H1 (cell line): ENCODE data around the gene PPP1CB. TPM values are rescaled to one million over a fixed set of nuclear protein-coding genes. Genes with fewer than 3 reads are reported as not detected.

Experiments
- CTCF ChIA-PET: fragments of 300-600 bp; sonication (Branson Sonifier 250); formaldehyde crosslinking; loops from one replicate; lab custom pipeline; 2021; ENCODE audit not compliant: partially characterized antibody; lab: Charles Lee
- POLR2A ChIA-PET: fragments of 300-600 bp; sonication (Branson Sonifier 250); formaldehyde crosslinking; loops from one replicate; lab custom pipeline; 2021; ENCODE audit warnings: inconsistent platforms; ENCODE audit not compliant: partially characterized antibody; lab: Charles Lee
- DNase-seq, 2 experiments: peaks; one replicate each; pipeline versions ENCODE4 v3.0.0 to v3.0.0-alpha.2; 2010 to 2022; ENCODE audit warnings: low spot score in 2 of 2, low read depth in 1 of 2, mixed read lengths in 1 of 2
- FAIRE-seq: peaks from 2 replicates; lab custom pipeline; 2011; peaks lifted over from hg19 to GRCh38; lab: Jason Lieb, UNC
- H2AFZ ChIP-seq: 2 replicates; pipeline ENCODE4 v1.8.1; 2012; ENCODE audit warnings: low read length, inconsistent platforms
- H2AK5ac ChIP-seq: 2 replicates; pipeline ENCODE4 v1.6.1; 2013; ENCODE audit warnings: low read depth, low read length
- H2BK120ac ChIP-seq: replicated peaks from 2 replicates; pipeline ENCODE3; 2013; ENCODE audit warnings: low read depth, low read length, inconsistent platforms
- H2BK12ac ChIP-seq: 2 replicates; pipeline ENCODE4 v1.6.1; 2013; ENCODE audit warnings: low read depth, low read length
- H2BK15ac ChIP-seq: 2 replicates; pipeline ENCODE4 v1.6.1; 2013; ENCODE audit warnings: low read length
- H2BK20ac ChIP-seq: 2 replicates; pipeline ENCODE4 v1.6.1; 2013; ENCODE audit warnings: low read length
- H2BK5ac ChIP-seq: 2 replicates; pipeline ENCODE4 v1.6.1; 2013; ENCODE audit warnings: low read depth, low read length
- H3K14ac ChIP-seq: 2 replicates; pipeline ENCODE4 v1.6.1; 2013; ENCODE audit warnings: inconsistent platforms; ENCODE audit not compliant: insufficient read length
- H3K18ac ChIP-seq: 2 replicates; pipeline ENCODE4 v1.6.1; 2013; ENCODE audit warnings: low read length; ENCODE audit errors: extremely low read depth
- H3K23ac ChIP-seq: 2 replicates; pipeline ENCODE4 v1.6.1; 2013; ENCODE audit warnings: inconsistent platforms; ENCODE audit not compliant: insufficient read length
- H3K23me2 ChIP-seq: 2 replicates; pipeline ENCODE4 v1.6.1; 2013; ENCODE audit warnings: low read depth, low read length
- H3K27ac ChIP-seq: 2 replicates; pipeline ENCODE4 v1.6.1; 2011; ENCODE audit warnings: low read depth, low read length, inconsistent platforms
- H3K27me3 ChIP-seq, 4 experiments: replicated peaks in 1 of 4; 1 replicate in 1 of 4; 2 replicates in 3 of 4; pipeline versions ENCODE4 v1.6.1 to v1.8.1; 2011 to 2013; ENCODE audit warnings: low read length in 3 of 4, mild to moderate bottlenecking in 3 of 4, inconsistent platforms in 2 of 4, mixed read lengths in 2 of 4, moderate library complexity in 1 of 4; ENCODE audit not compliant: control insufficient read depth in 3 of 4, insufficient read depth in 3 of 4; ENCODE audit errors: extremely low read depth in 1 of 4
- H3K36me3 ChIP-seq, 4 experiments: 2 replicates each; pipeline versions ENCODE4 v1.6.1 to v1.8.1; 2011 to 2013; ENCODE audit warnings: mild to moderate bottlenecking in 4 of 4, low read length in 3 of 4, moderate library complexity in 2 of 4, control low read depth in 1 of 4, inconsistent platforms in 1 of 4; ENCODE audit not compliant: insufficient read depth in 4 of 4, control insufficient read depth in 2 of 4
- H3K4ac ChIP-seq: replicated peaks from 2 replicates; pipeline ENCODE3; 2013; ENCODE audit warnings: low read length, low read depth, mixed read lengths, inconsistent platforms; ENCODE audit not compliant: insufficient read length
- H3K4me1 ChIP-seq, 4 experiments: replicated peaks in 1 of 4; 1 replicate in 1 of 4; 2 replicates in 3 of 4; pipeline versions ENCODE4 v1.6.1 to v1.8.1; 2011 to 2013; ENCODE audit warnings: low read length in 3 of 4, inconsistent platforms in 2 of 4, mixed read lengths in 1 of 4; ENCODE audit not compliant: insufficient read depth in 4 of 4, control insufficient read depth in 3 of 4
- H3K4me2 ChIP-seq, 2 experiments: 2 replicates each; pipeline versions ENCODE4 v1.6.1 to v1.8.1; 2011 to 2013; ENCODE audit warnings: low read depth in 2 of 2, low read length in 2 of 2, control low read depth in 1 of 2, inconsistent platforms in 1 of 2, mild to moderate bottlenecking in 1 of 2; ENCODE audit not compliant: insufficient read depth in 1 of 2
- H3K4me3 ChIP-seq, 4 experiments: fragments of 200-600, 300-600 bp in 1 of 4; sonication (generic), shearing (Covaris generic), sonication (Bioruptor Twin) in 1 of 4; 2 replicates each; pipeline versions ENCODE4 v1.5.1 to v1.8.1; 2011 to 2016; ENCODE audit warnings: low read length in 4 of 4, low read depth in 3 of 4, control low read depth in 2 of 4, inconsistent platforms in 2 of 4, mild to moderate bottlenecking in 2 of 4, mixed read lengths in 1 of 4, moderate library complexity in 1 of 4; ENCODE audit not compliant: insufficient read depth in 2 of 4; ENCODE audit errors: extremely low read depth in 1 of 4
- H3K56ac ChIP-seq: replicated peaks from 2 replicates; pipeline ENCODE3; 2013; ENCODE audit warnings: low read depth, mild to moderate bottlenecking, mixed read lengths, low read length, inconsistent platforms; ENCODE audit not compliant: insufficient read length
- H3K79me1 ChIP-seq: 2 replicates; pipeline ENCODE4 v1.6.1; 2013; ENCODE audit warnings: low read depth, low read length, control low read depth
- H3K79me2 ChIP-seq, 2 experiments: 2 replicates each; pipeline versions ENCODE4 v1.6.1 to v1.8.1; 2012 to 2013; ENCODE audit warnings: low read length in 2 of 2, mild to moderate bottlenecking in 2 of 2, inconsistent platforms in 1 of 2; ENCODE audit not compliant: insufficient read depth in 2 of 2, control insufficient read depth in 1 of 2
- H3K9ac ChIP-seq, 4 experiments: replicated peaks in 1 of 4; 1 replicate in 1 of 4; 2 replicates in 3 of 4; pipeline versions ENCODE4 v1.6.1 to v1.8.1; 2011 to 2013; ENCODE audit warnings: low read depth in 3 of 4, low read length in 3 of 4, control low read depth in 2 of 4, mild to moderate bottlenecking in 2 of 4, moderate library complexity in 2 of 4, inconsistent platforms in 1 of 4; ENCODE audit errors: extremely low read depth in 1 of 4
- H3K9me3 ChIP-seq, 2 experiments: 2 replicates each; pipeline versions ENCODE4 v1.6.1 to v1.8.1; 2012 to 2013; ENCODE audit warnings: mild to moderate bottlenecking in 2 of 2, moderate library complexity in 2 of 2, control low read depth in 1 of 2, inconsistent platforms in 1 of 2, low read depth in 1 of 2, low read length in 1 of 2, mixed read lengths in 1 of 2; ENCODE audit not compliant: insufficient read depth in 2 of 2
- H4K20me1 ChIP-seq, 2 experiments: replicated peaks in 1 of 2; 2 replicates each; pipeline versions ENCODE3 to v1.8.1; 2011 to 2013; ENCODE audit warnings: inconsistent platforms in 2 of 2, low read length in 2 of 2, mild to moderate bottlenecking in 1 of 2; ENCODE audit not compliant: insufficient read depth in 2 of 2, control insufficient read depth in 1 of 2
- H4K5ac ChIP-seq: 2 replicates; pipeline ENCODE4 v1.6.1; 2013; ENCODE audit warnings: low read length, low read depth, mixed read lengths, inconsistent platforms; ENCODE audit not compliant: insufficient read length
- H4K8ac ChIP-seq: 2 replicates; pipeline ENCODE4 v1.8.0; 2013; ENCODE audit warnings: mild to moderate bottlenecking, moderate library complexity, low read length, inconsistent platforms; ENCODE audit not compliant: insufficient read depth; ENCODE audit errors: extremely low read depth
- H4K91ac ChIP-seq: replicated peaks from 2 replicates; pipeline ENCODE3; 2013; ENCODE audit warnings: low read length, mixed read lengths, inconsistent platforms; ENCODE audit not compliant: insufficient read length
- HDAC6 ChIP-seq: IDR thresholded peaks from one replicate; pipeline ENCODE4 v1.7.1; 2012; ENCODE audit warnings: low read depth, mild to moderate bottlenecking, inconsistent platforms, low read length, moderate library complexity
- RAD21 ChIP-seq, 2 experiments: IDR thresholded peaks in 1 of 2; conservative IDR thresholded peaks in 1 of 2; 2 replicates each; pipeline ENCODE4 v1.6.1; 2011; ENCODE audit warnings: low read depth in 2 of 2, low read length in 2 of 2, improper control_type of control experiment in 1 of 2, inconsistent platforms in 1 of 2, mild to moderate bottlenecking in 1 of 2, moderate library complexity in 1 of 2
- SP4 ChIP-seq: IDR thresholded peaks from 2 replicates; pipeline ENCODE4 v1.6.1; 2012; ENCODE audit warnings: low read length, inconsistent platforms
- WGBS, 2 experiments: shearing (Covaris generic) in 1 of 2; methylation state at CpG; one replicate each; pipeline versions ENCODE4 v1.1.6 to v1.1.7; 2013 to 2015; ENCODE audit warnings: low lambda C conversion rate in 2 of 2, mixed read lengths in 2 of 2, inconsistent platforms in 1 of 2, low coverage in 1 of 2, missing lambda C conversion rate in 1 of 2; ENCODE audit not compliant: insufficient replicate concordance in 2 of 2, insufficient coverage in 1 of 2, insufficient read length in 1 of 2; ENCODE audit errors: extremely low coverage in 1 of 2, missing lambda C conversion rate in 1 of 2; 5-methylcytosine and 5-hydroxymethylcytosine counted together
- polyA plus RNA-seq, 7 experiments: library from polyadenylated mRNA; depleted of rRNA in 3 of 7; stranded (reverse) in 5 of 7; unstranded in 2 of 7; fragments of >200 nt in 5 of 7; fragments of 200-250 nt in 2 of 7; gene quantifications; 1 replicate in 5 of 7; 2 replicates in 1 of 7; 4 replicates in 1 of 7; pipeline versions ENCODE4 v1.2.1 to v1.2.3, GENCODE V29; 2011 to 2013; ENCODE audit warnings: missing spikeins in 2 of 7, mixed read lengths in 2 of 7
- total RNA-seq: library from RNA; stranded (reverse); fragmentation: NEBNext Ultra II Directional; extraction: Animal tissue kit (Norgen Biotek cat#: 25700); gene quantifications from 2 replicates; pipeline ENCODE4 v1.2.1, GENCODE V29; 2021

Gene PPP1CB
- total and polyA plus RNA-seq, 2 of the 8 experiments (the other 6 are each of a cell fraction or from before 2014, with no cell fraction given), result 30.7 to 158 TPM

GRCh38 chr2:28748941-28749340 is 2.7 kb upstream of the PPP1CB start:
- Histone ChIP-seq H3K9ac (no peak overlapping the region), H3K23me2 (peaks cover 2% of the 10 kb centered on the region; the same call in 1 of the 2 replicates), H3K14ac (no peak overlapping the region), H2BK120ac (no peak overlapping the region), H3K27ac (no peak overlapping the region), H3K79me1 (no peaks in the 10 kb centered on the region), H2BK20ac (no peak overlapping the region), H3K27me3 (no peaks in the 10 kb centered on the region), H2BK12ac (no peak overlapping the region), H3K79me2 (peaks cover 9 to 21% of the 10 kb centered on the region in 2 experiments; a peak in 3 of 4 replicates), H3K18ac (no peak overlapping the region), H3K4me2 (no peak overlapping the region), H3K36me3 (no peaks in the 10 kb centered on the region), H2BK15ac (no peak overlapping the region), H4K20me1 (peaks cover 0 to 2% of the 10 kb centered on the region in 2 experiments), H4K91ac (no peak overlapping the region), H3K4ac (no peak overlapping the region), H4K5ac (no peak overlapping the region), H2AFZ (no peak overlapping the region), H3K4me3 (no peak overlapping the region), H3K4me1 (peaks cover 0 to 8% (median 3%) of the 10 kb centered on the region in 4 experiments; a peak in 4 of 7 replicates), H4K8ac (no peak overlapping the region), H2AK5ac (no peak overlapping the region), H2BK5ac (no peak overlapping the region), H3K23ac (no peak overlapping the region), H3K56ac (no peak overlapping the region), H3K9me3 (no peaks in the 10 kb centered on the region)
- TF ChIP-seq SP4 (no peak), HDAC6 (no peak), RAD21 (IDR thresholded peaks at IDR 0.05 in 1 of 2, conservative IDR thresholded peaks at IDR 0.05 in 1 of 2; ENCODE audit: low read depth in 2 of 2, low read length in 2 of 2) (no peak)
- POLR2A ChIA-PET, result interaction anchor here (1.2 to 2.2 kb wide), 3 partner anchors 12 to 155 kb away, joined by 3 to 6 read pairs (median 3); no protein-coding TSS in a partner anchor
- WGBS, 2 experiments, result 100% methylated on average over 1 of the region's 1 CpG; no CpG with 5 or more reads in 1 of the 2 experiments
- no peak for DNase-seq
- FAIRE-seq, result no peak
- CTCF ChIA-PET, result interaction anchor here (1.2 kb wide), 2 partner anchors 155 to 352 kb away, joined by 3 read pairs; no protein-coding TSS in a partner anchor
